ENCODE data around the gene GALNTL6. TPM values are rescaled to one million over a fixed set of nuclear protein-coding genes. Genes with fewer than 3 reads are reported as not detected.

GALNTL6 gene
- total and polyA plus RNA-seq, 2 donors (not counting 3 experiments of a cell fraction or from before 2014, with no cell fraction given) = not detected

DNA sequence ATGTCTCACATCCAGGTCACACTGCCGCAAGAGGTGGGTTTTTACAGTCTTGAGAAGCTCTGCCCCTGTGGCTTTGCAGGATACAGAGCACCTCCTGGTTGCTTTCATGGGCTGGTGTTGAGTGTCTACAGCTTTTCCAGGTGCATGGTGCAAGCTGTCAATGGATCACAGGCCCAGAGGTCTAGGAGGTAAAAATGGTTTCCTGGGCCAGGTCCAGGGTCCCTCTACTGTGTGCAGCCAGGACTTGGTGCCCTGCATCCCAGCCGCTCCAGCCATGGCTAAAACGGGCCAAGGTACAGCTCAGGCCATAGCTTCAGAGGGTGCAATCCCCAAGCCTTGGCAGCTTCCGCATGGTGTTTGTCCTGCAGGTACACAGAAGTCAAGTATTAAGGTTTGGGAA is 921.4 kb downstream of the GALNTL6 start:
- intact Hi-C loops (cut with micrococcal nuclease) (no loop called here), dilution Hi-C loops (cut with MboI; ENCODE audit: extremely low pct_ligation_motif_present, low sequenced_read_pairs) (no loop called here)
- Histone ChIP-seq H3K9me1 (replicated peaks; ENCODE audit: control insufficient read depth, extremely low read depth, insufficient read depth, low read length) (no peaks in the 10 kb centered on the region), H3K79me2 (ENCODE audit: control insufficient read depth, insufficient read depth, low read length) (no peaks in the 10 kb centered on the region), H3K9ac (replicated peaks; ENCODE audit: extremely low read depth, insufficient read depth, low read length) (no peak overlapping the region), H3K36me3 (ENCODE audit: control insufficient read depth in 2 of 2, extremely low read depth in 1 of 2, insufficient read depth in 2 of 2, low read length in 2 of 2) (no peaks in the 10 kb centered on the region), H3K9me3 (replicated peaks; ENCODE audit: control insufficient read depth, insufficient read depth, low read length) (peaks cover 3% of the 10 kb centered on the region), H3K4me2 (ENCODE audit: insufficient read depth, low read length) (no peak overlapping the region), H3K27ac (ENCODE audit: insufficient read depth, low read depth, low read length) (no peak overlapping the region), H3K27me3 (ENCODE audit: control insufficient read depth in 2 of 2, insufficient read depth in 2 of 2, low read length in 2 of 2) (no peaks in the 10 kb centered on the region), H3K4me3 (replicated peaks in 1 of 3; ENCODE audit: insufficient read depth in 1 of 3, low read depth in 1 of 3, low read length in 3 of 3) (no peak overlapping the region), H4K20me1 (replicated peaks; ENCODE audit: control insufficient read depth, extremely low read depth, insufficient read depth, low read length) (no peaks in the 10 kb centered on the region), H2AFZ (ENCODE audit: low read depth, low read length) (no peak overlapping the region), H3K4me1 (ENCODE audit: control insufficient read depth, extremely low read depth, insufficient read depth, low read length) (no peaks in the 10 kb centered on the region)
- FAIRE-seq = no peak
- no TSS peak for BruUV-seq (replicated peaks)
- no peak for DNase-seq (ENCODE audit: low read depth, low spot score)
- ChIA-PET POLR2A (no interaction called here), CTCF (no interaction called here)
- TF ChIP-seq POLR2A (IDR thresholded peaks at IDR 0.05; ENCODE audit: low read depth, low read length) (no peak), MYC (IDR thresholded peaks at IDR 0.05; ENCODE audit: low read depth, low read length) (no peak), GATA2 (IDR thresholded peaks at IDR 0.05; ENCODE audit: insufficient read depth, insufficient read length, low read depth, low read length) (no peak), JUN (IDR thresholded peaks at IDR 0.05; ENCODE audit: borderline replicate concordance, insufficient read depth, insufficient read length, low read depth) (no peak), CTCF (IDR thresholded peaks at IDR 0.05; ENCODE audit: extremely low read depth in 1 of 2, insufficient read depth in 1 of 2, low read depth in 1 of 2, low read length in 2 of 2) (no peak), FOS (IDR thresholded peaks at IDR 0.05; ENCODE audit: borderline replicate concordance, insufficient read depth, low read length) (no peak), POLR2AphosphoS5 (IDR thresholded peaks at IDR 0.05; ENCODE audit: insufficient read depth, low read depth, low read length) (no peak), EZH2 (IDR thresholded peaks at IDR 0.05; ENCODE audit: borderline replicate concordance, low read depth, low read length, severe bottlenecking) (no peak)
- TF ChIP-seq, protein P1, sequence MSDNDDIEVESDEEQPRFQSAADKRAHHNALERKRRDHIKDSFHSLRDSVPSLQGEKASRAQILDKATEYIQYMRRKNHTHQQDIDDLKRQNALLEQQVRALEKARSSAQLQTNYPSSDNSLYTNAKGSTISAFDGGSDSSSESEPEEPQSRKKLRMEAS (IDR thresholded peaks at IDR 0.05; ENCODE audit: insufficient read depth, insufficient read length) = no peak

Measured in endothelial cell of umbilical vein (primary cell).